ENCODE measurements around the gene PM20D2.

Gene PM20D2

DNA sequence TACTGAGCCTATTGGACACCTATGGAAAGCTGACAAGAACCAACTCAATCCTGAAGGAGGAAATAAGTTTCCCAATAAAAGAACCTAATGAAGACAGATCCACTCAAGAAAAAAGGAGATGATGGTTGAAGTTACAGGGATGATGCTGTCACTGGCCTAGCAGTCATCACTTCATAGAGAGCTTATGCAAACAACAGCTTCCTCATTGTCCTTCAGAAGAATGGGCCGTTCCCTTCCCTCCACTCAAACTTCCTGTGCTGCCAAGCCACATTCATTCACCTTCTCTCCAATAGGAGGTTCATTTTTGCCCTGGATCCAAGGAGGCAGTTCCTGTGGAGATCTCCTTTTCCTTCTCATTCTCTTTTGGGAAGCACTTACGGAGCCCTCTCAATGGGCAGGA lies 13.8 kb upstream of the PM20D2 start:
- ChIA-PET POLR2A (no interaction called here), CTCF (interaction anchor here (1.5 to 3.4 kb wide), 3 partner anchors 9 to 19 kb away, joined by 4 to 13 read pairs (median 6); no protein-coding TSS in a partner anchor)
- TF ChIP-seq, protein P1, sequence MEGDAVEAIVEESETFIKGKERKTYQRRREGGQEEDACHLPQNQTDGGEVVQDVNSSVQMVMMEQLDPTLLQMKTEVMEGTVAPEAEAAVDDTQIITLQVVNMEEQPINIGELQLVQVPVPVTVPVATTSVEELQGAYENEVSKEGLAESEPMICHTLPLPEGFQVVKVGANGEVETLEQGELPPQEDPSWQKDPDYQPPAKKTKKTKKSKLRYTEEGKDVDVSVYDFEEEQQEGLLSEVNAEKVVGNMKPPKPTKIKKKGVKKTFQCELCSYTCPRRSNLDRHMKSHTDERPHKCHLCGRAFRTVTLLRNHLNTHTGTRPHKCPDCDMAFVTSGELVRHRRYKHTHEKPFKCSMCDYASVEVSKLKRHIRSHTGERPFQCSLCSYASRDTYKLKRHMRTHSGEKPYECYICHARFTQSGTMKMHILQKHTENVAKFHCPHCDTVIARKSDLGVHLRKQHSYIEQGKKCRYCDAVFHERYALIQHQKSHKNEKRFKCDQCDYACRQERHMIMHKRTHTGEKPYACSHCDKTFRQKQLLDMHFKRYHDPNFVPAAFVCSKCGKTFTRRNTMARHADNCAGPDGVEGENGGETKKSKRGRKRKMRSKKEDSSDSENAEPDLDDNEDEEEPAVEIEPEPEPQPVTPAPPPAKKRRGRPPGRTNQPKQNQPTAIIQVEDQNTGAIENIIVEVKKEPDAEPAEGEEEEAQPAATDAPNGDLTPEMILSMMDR (IDR thresholded peaks at IDR 0.05; ENCODE audit: control extremely low read depth, extremely low read depth, low read depth, missing control alignments): no peak
- DNase-seq (ENCODE audit: extremely low spot score): no peak

GRCh38 chr6:89133981-89134380 lies 11.9 kb upstream of the PM20D2 start:
- TF ChIP-seq, protein P1 (IDR thresholded peaks at IDR 0.05; ENCODE audit: control extremely low read depth, extremely low read depth, low read depth, missing control alignments): no peak
- CTCF ChIA-PET: interaction anchor here (1.2 to 3.4 kb wide), 7 partner anchors 9 to 110 kb away, joined by 3 to 13 read pairs (median 4); partner anchors contain the start of genes PM20D2 and SRSF12

DNA sequence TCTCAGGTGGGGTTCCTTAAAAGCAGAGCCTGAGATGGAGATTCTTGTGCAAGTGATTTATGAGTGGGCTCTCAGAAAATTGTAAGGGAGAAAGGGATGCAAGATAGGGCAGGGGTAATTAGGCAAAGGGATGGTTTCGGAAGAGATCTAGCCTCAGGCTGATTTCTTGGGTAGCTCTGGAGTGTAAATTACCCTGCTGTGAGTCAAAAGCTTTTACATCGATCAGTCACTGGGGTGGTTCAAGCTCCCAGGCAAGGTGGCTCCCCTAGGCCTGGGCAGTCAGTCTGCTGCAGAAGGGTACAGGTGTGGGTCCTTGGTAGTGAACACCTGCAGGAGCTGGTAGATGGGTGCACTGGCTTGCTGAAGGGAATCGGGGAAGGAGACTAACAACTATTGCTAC lies 11.1 kb upstream of the PM20D2 start:
- no peak for DNase-seq (ENCODE audit: extremely low spot score)
- TF ChIP-seq, protein P1 (IDR thresholded peaks at IDR 0.05; ENCODE audit: control extremely low read depth, extremely low read depth, low read depth, missing control alignments): no peak
- ChIA-PET POLR2A (no interaction called here), CTCF (interaction anchor here (1.2 to 2.4 kb wide), 6 partner anchors 8 to 109 kb away, joined by 3 to 10 read pairs (median 4); partner anchors contain the start of genes PM20D2 and SRSF12)

More at GRCh38 chr6:89133981-89134380, 11.9 kb upstream of the PM20D2 start:
- POLR2A ChIA-PET: no interaction called here
- DNase-seq (ENCODE audit: extremely low spot score): no peak

- TF ChIP-seq, protein P1 (IDR thresholded peaks at IDR 0.05; ENCODE audit: control extremely low read depth, extremely low read depth, low read depth, missing control alignments): no peak
- ChIA-PET POLR2A (no interaction called here), CTCF (interaction anchor here (1.2 to 2.1 kb wide), 3 partner anchors 8 to 30 kb away, joined by 4 to 7 read pairs (median 4); partner anchors contain the start of gene PM20D2)
- DNase-seq (ENCODE audit: extremely low spot score): no peak
These were observed 7.7 kb upstream of the PM20D2 start for GRCh38 chr6:89138173-89138572.

DNA sequence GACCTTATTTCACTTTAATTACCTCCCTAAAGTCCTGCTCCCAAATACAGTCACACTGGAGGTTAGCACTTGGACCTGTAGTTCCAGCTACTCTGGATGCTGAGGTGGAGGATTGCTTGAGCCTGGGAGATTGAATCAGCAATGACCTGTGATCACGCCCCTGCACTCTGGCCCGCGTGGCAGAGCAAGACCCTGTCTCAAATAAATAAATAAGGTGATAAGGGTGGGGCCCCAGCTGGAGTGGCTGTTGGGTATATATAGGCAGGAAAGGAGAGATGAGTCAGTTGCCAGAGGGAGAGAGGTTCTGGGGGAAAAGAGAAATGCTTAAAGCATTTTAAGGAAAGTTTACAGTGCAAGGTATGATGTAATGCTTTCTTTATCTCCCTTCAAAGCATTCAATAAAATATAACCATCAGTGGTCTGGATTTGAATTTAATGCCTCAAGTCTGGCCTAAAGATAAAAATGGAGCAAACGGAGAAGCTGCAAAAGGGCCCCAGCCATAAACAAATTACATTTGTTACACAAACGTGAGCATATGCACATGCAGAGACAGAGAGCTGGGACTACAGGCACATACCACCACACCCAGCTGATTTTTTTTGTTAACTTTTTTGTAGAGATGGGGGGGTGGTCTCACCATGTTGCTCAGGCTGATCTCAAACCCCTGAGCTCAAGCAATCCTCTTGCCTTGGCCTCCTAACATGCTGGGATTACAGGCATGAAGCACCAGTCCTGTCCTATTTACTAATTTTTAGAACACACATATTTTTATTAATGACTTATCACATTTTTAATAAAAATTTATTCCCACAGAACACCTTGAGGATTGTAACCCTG lies 6.1 kb upstream of the PM20D2 start:
- TF ChIP-seq, protein P1 (IDR thresholded peaks at IDR 0.05; ENCODE audit: control extremely low read depth, extremely low read depth, low read depth, missing control alignments): no peak
- DNase-seq (ENCODE audit: extremely low spot score): no peak
- POLR2A ChIA-PET: no interaction called here
- CTCF ChIA-PET: interaction anchor here (1.1 to 1.5 kb wide), 4 partner anchors 28 to 61 kb away, joined by 3 to 6 read pairs (median 4); no protein-coding TSS in a partner anchor

DNA sequence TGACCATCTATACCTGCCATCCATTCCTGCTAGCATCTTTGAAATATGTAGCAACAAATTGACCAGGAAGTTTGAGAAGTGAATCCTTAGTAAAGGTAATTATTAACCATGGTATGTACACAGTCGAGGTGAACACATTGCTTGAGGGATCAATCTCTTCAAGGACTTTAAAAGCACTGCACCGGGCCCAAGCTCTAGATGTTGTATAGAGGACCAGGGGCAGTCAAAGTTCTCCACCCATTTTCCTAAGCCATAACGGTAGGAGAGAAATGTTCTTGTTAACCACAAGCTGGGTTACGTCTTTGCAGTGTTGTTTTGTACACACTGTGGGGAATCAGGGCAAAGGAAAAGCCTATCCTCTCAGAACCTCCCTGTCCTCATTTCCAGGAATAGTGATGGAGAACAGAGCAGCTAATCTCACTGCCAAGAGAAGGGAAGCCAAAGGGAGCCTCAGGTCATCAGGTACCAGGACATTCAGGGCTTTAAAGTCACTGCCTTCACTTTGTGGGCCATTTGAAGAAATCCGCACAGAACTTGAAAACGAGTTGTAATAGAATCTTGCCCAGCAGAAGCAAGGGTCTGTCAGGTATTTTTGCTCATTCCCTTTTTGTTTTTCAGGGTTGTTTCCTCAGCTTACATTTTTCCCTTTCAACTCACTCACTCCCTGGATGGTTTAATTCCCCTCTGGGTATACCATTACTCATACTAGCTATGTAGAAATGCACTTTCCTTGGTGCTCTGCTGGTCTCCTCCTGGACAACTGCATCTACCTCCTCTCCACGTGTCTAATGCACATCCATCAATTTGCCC lies 5.3 kb upstream of the PM20D2 start:
- DNase-seq (ENCODE audit: extremely low spot score): no peak
- TF ChIP-seq, protein P1 (IDR thresholded peaks at IDR 0.05; ENCODE audit: control extremely low read depth, extremely low read depth, low read depth, missing control alignments): no peak
- POLR2A ChIA-PET: no interaction called here
- CTCF ChIA-PET: interaction anchor here (0.8 to 1.8 kb wide), 5 partner anchors 9 to 232 kb away, joined by 3 to 7 read pairs (median 5); no protein-coding TSS in a partner anchor
